ENCODE data around the gene CCNF.

Gene CCNF

DNA sequence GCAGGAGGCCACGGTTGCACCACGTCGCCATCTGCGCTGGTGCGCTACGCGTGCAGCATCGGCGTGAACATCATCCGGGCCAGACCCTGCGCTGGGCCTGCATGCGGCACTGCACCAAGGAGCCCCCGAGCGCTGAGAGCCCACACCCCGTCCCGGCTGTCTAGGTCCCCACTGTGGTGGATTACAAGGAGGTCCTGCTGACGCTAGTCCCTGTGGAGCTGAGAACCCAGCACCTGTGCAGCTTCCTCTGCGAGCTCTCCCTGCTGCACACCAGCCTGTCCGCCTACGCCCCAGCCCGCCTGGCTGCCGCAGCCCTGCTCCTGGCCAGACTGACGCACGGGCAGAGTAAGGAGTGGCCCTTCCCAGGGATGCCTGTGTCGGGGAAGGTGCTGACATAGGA lies 19.9 kb downstream of the CCNF start:
- no peak overlapping the region for H3K4me3 ChIP-seq (ENCODE audit: control insufficient read depth, low read depth, low read length)
- TF ChIP-seq, protein P1, sequence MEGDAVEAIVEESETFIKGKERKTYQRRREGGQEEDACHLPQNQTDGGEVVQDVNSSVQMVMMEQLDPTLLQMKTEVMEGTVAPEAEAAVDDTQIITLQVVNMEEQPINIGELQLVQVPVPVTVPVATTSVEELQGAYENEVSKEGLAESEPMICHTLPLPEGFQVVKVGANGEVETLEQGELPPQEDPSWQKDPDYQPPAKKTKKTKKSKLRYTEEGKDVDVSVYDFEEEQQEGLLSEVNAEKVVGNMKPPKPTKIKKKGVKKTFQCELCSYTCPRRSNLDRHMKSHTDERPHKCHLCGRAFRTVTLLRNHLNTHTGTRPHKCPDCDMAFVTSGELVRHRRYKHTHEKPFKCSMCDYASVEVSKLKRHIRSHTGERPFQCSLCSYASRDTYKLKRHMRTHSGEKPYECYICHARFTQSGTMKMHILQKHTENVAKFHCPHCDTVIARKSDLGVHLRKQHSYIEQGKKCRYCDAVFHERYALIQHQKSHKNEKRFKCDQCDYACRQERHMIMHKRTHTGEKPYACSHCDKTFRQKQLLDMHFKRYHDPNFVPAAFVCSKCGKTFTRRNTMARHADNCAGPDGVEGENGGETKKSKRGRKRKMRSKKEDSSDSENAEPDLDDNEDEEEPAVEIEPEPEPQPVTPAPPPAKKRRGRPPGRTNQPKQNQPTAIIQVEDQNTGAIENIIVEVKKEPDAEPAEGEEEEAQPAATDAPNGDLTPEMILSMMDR (conservative IDR thresholded peaks at IDR 0.05; ENCODE audit: control insufficient read depth, insufficient read depth, low read depth, low read length): no peak
- no peak for DNase-seq (ENCODE audit: low read depth)

DNA sequence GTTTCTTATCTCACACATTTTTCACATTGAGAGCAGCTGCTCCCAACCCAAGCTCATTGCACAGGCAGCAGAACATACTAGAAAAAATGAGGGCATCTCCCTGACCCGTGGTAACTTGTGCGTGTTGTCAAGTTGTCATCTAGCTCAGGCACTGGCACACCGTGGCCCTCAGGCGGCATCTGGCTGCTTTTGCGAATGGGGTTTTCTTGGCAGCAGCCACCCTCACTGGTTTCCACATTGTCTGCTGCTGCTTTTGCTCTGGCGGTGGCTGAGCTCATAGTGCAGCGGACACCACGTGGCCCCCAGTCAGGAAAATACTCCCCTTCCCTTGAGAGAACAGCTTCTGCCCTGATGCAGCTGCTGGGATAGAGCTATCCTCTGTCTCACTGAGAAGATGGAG lies 21.3 kb downstream of the CCNF start:
- no peak overlapping the region for H3K4me3 ChIP-seq (ENCODE audit: control insufficient read depth, low read depth, low read length)
- TF ChIP-seq, protein P1 (conservative IDR thresholded peaks at IDR 0.05; ENCODE audit: control insufficient read depth, insufficient read depth, low read depth, low read length): no peak
- DNase-seq (ENCODE audit: low read depth): no peak

DNA sequence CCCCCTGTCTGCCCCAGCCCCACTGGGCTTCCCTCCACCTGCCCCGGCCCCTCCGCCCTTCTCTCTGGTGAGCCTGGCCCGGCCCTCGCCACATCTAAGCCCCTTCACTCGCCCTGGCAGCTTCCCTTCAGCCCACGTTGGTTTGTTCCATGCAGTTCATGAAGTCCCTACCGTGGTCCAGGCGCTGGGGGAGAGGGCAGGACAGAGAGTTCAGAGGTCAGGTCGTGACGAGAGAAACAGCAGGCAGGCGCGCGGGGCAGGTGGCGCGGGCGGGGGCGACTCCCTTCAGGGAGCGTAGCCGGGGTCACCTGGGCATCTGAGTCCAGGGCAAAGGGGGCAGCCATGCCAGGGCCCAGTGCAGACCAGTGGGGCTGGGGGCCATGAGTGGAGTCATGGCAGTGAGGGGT lies 21.7 kb downstream of the CCNF start:
- H3K4me3 ChIP-seq (ENCODE audit: control insufficient read depth, low read depth, low read length): no peak overlapping the region
- TF ChIP-seq, protein P1 (conservative IDR thresholded peaks at IDR 0.05; ENCODE audit: control insufficient read depth, insufficient read depth, low read depth, low read length): no peak
- DNase-seq (ENCODE audit: low read depth): no peak

DNA sequence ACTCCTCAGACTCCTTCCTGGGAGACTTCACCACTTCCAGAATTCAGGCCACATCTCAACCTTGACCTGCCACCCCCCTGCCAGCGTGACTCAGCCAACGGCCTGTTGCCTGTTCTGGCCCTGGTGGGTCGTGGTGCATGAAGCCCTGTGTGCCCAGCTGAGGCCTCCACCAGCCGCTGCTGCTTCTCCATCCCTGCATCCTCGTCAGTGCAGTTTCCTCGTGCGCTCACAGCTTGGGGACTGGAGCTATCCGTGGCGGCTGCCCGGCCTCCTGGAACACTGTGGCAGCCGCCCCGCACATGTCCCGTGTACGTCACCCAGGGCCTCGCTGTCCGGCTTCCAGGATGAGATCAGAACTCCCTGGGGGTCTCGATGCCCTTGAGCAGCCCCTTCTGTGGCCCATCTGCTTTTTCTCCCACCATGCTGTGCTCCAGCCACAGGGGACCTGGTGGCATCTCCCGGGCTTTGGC lies 22.6 kb downstream of the CCNF start:
- TF ChIP-seq, protein P1 (conservative IDR thresholded peaks at IDR 0.05; ENCODE audit: control insufficient read depth, insufficient read depth, low read depth, low read length): no peak
- no peak for DNase-seq (ENCODE audit: low read depth)
- H3K4me3 ChIP-seq (ENCODE audit: control insufficient read depth, low read depth, low read length): no peak overlapping the region

DNA sequence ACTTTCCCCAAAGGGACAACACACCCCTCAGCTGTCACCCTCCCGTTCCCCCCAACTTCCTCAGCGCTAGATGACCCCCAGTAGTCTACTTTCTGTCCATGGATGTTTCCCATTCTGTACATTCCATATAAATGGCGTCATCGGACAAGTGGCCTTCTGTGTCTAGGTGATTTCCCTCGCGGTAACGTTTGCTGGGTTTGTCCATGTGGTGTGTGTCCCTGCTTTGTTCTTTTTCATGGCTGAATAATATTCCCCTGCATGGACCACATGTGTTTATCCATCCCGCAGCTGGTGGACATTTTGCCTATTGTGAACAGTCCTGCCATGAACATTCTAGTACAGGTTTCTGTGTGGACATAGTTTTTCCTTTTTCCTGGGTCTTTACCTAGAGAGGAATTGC lies 23.4 kb downstream of the CCNF start:
- H3K4me3 ChIP-seq (ENCODE audit: control insufficient read depth, low read depth, low read length): no peak overlapping the region
- TF ChIP-seq, protein P1 (conservative IDR thresholded peaks at IDR 0.05; ENCODE audit: control insufficient read depth, insufficient read depth, low read depth, low read length): no peak
- DNase-seq (ENCODE audit: low read depth): no peak

DNA sequence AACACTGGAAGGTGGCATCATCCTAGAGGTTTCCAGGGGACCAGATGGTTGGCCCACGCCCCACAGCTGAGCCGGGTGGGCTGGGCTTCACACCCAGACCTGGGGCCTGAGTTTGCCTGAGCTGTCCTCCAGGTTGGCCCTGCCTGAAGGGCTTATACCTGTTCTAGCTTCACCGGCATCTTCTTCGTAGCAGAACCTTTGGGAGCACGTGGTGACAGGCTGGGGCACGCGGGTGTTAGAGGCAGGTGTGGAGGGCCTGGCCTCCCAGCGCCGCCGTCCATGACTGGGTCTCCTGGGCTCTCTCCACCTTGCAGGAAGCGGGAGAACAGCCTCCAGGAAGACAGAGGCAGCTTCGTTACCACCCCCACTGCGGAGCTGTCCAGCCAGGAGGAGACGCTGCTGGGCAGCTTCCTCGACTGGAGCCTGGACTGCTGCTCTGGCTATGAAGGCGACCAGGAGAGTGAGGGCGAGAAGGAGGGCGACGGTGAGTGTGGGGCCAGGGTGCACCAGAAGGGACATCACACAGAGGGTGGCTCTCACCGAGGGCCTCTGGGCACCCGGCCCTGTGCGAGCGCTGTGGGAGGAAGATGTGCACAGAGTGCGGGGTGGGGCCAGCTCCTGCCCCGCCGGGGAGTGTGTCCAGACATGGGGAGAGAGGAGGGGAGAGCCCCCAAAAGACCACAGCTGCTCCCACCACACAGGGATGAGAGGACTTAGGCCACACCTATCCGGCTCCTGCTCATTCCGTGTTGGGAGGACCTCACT lies 26.0 kb downstream of the CCNF start:
- no peak for DNase-seq (ENCODE audit: low read depth)
- H3K4me3 ChIP-seq (ENCODE audit: control insufficient read depth, low read depth, low read length): no peak overlapping the region
- TF ChIP-seq, protein P1 (conservative IDR thresholded peaks at IDR 0.05; ENCODE audit: control insufficient read depth, insufficient read depth, low read depth, low read length): no peak

Data from fibroblast of mammary gland (primary cell).